Stomach (tissue), 9 donors: ENCODE results near the gene GPX5. TPM values are rescaled to one million over a fixed set of nuclear protein-coding genes. Genes with fewer than 3 reads are reported as not detected.

Source experiments
- DNase-seq, 2 donors: peaks; one replicate each; pipeline versions ENCODE4 v3.0.0 to v3.0.0-alpha.2; 2013 to 2019
- H3K27ac ChIP-seq, 5 donors: fragments of 200-600 bp in 4 of 5; sonication (generic) in 4 of 5; one replicate each; pipeline ENCODE4 v1.5.1; 2013 to 2019; ENCODE audit warnings: mild to moderate bottlenecking in 1 of 5, moderate library complexity in 1 of 5
- H3K27me3 ChIP-seq, 3 donors: fragments of 200-600 bp; sonication (generic); one replicate each; pipeline ENCODE4 v1.5.1; 2017 to 2019; ENCODE audit warnings: mixed run types in 1 of 3
- H3K36me3 ChIP-seq, 4 donors: fragments of 200-600 bp; sonication (generic); 1 replicate in 3 of 4; 2 replicates in 1 of 4; pipeline ENCODE4 v1.5.1; 2016 to 2019
- H3K4me1 ChIP-seq, 4 donors: fragments of 200-600 bp; sonication (generic); one replicate each; pipeline ENCODE4 v1.5.1; 2016 to 2019
- H3K4me3 ChIP-seq, 4 donors: fragments of 200-600 bp; sonication (generic) in 3 of 4; one replicate each; pipeline ENCODE4 v1.5.1; 2016 to 2019; ENCODE audit warnings: mild to moderate bottlenecking in 1 of 4
- H3K9me3 ChIP-seq, 4 donors: fragments of 200-600 bp; sonication (generic); one replicate each; pipeline ENCODE4 v1.5.1; 2016 to 2019
- CTCF ChIP-seq, 7 experiments: fragments of 450-650 bp in 4 of 7; fragments of 200-600 bp in 3 of 7; sonication (generic) in 3 of 7; IDR thresholded peaks; one replicate each; pipeline ENCODE4 v1.5.1; 2016 to 2019; ENCODE audit warnings: antibody characterized with exemption in 7 of 7, control low read depth in 2 of 7, mild to moderate bottlenecking in 1 of 7
- EP300 ChIP-seq: sonication (generic); formaldehyde crosslinking; IDR thresholded peaks from one replicate; pipeline ENCODE4 v1.6.1; 2017; ENCODE audit warnings: antibody characterized with exemption
- POLR2A ChIP-seq, 4 donors: fragments of 450-650 bp; IDR thresholded peaks; one replicate each; pipeline ENCODE4 v1.6.1; 2016; ENCODE audit warnings: antibody characterized with exemption in 4 of 4, control low read depth in 2 of 4, mild to moderate bottlenecking in 1 of 4, moderate library complexity in 1 of 4
- POLR2AphosphoS5 ChIP-seq, 3 donors: sonication (generic); formaldehyde crosslinking; IDR thresholded peaks; one replicate each; pipeline ENCODE4 v1.6.1; 2016; ENCODE audit warnings: antibody characterized with exemption in 3 of 3
- WGBS, 5 donors: extraction: QIAGEN DNeasy Blood & Tissue Kit in 3 of 5; methylation state at CpG; one replicate each; pipeline versions ENCODE4 v1.1.5 to v1.1.7; 2013 to 2018; 5-methylcytosine and 5-hydroxymethylcytosine counted together
- intact Hi-C: fragments of 100-400 bp; cut with DNase I; formaldehyde crosslinking; loops from one replicate; pipeline ENCODE4 v1.15.1; 2023; ENCODE audit warnings: low total_unique reads
- polyA plus RNA-seq, 3 donors: library from polyadenylated mRNA; stranded (reverse); fragments of 200-250 nt; gene quantifications; one replicate each; pipeline ENCODE4 v1.2.3, GENCODE V29; 2013
- total RNA-seq, 5 donors: library from RNA; depleted of rRNA; stranded (reverse); fragments of >200 nt; gene quantifications; one replicate each; pipeline versions ENCODE4 v1.1.0 to v1.2.3, GENCODE V29; 2014 to 2016
- donor health status: healthy with polysubstance abuse.
- donor health status: Bipolar disorder and iron deficiency.
- donor health status: healthy.

Gene GPX5
- total and polyA plus RNA-seq, 8 donors, result not detected

GRCh38 chr6:28567506-28567905, 41.8 kb downstream of the GPX5 start:
- intact Hi-C loops, result no loop called here
- no peaks in the 10 kb centered on the region for H3K9me3 ChIP-seq

GRCh38 chr6:28568515-28569108, 42.9 kb downstream of the GPX5 start:
- intact Hi-C loops, result no loop called here
- no peaks in the 10 kb centered on the region for H3K9me3 ChIP-seq

More at GRCh38 chr6:28567506-28567905, 41.8 kb downstream of the GPX5 start:
- no peak overlapping the region for H3K4me3 ChIP-seq
- no peak for DNase-seq
- no peaks in the 10 kb centered on the region for H3K4me1 ChIP-seq
- no peaks in the 10 kb centered on the region for H3K36me3 ChIP-seq
- TF ChIP-seq CTCF (IDR thresholded peaks at IDR 0.05) (no peak), EP300 (no peak), POLR2AphosphoS5 (IDR thresholded peaks at IDR 0.05) (no peak), POLR2A (IDR thresholded peaks at IDR 0.05) (no peak)
- no peak overlapping the region for H3K27ac ChIP-seq
- peaks cover 0 to 37% (median 0%) of the 10 kb centered on the region in 3 donors for H3K27me3 ChIP-seq

GRCh38 chr6:28569748-28570147, 44.1 kb downstream of the GPX5 start:
- TF ChIP-seq POLR2AphosphoS5 (IDR thresholded peaks at IDR 0.05), result no peak
- TF ChIP-seq CTCF (IDR thresholded peaks at IDR 0.05), result no peak
- TF ChIP-seq POLR2A (IDR thresholded peaks at IDR 0.05), result no peak
- no peak for TF ChIP-seq EP300
- H3K4me3 ChIP-seq, result no peak overlapping the region
- H3K36me3 ChIP-seq, result no peaks in the 10 kb centered on the region
- H3K27ac ChIP-seq, result no peak overlapping the region
- DNase-seq, result no peak
- intact Hi-C loops, result no loop called here
- H3K9me3 ChIP-seq, result no peaks in the 10 kb centered on the region
- H3K4me1 ChIP-seq, result no peaks in the 10 kb centered on the region
- H3K27me3 ChIP-seq, result peaks cover 0 to 35% (median 0%) of the 10 kb centered on the region in 3 donors
- WGBS, 5 donors, result 43 to 63% (median 57%) methylated on average over 2 of the region's 2 CpGs

More at GRCh38 chr6:28568515-28569108, 42.9 kb downstream of the GPX5 start:
- 93 to 100% (median 96%) methylated on average over 4 of the region's 4 CpGs for WGBS, 5 donors
- DNase-seq, result no peak
- H3K36me3 ChIP-seq, result no peaks in the 10 kb centered on the region
- no peaks in the 10 kb centered on the region for H3K4me1 ChIP-seq
- TF ChIP-seq POLR2A (IDR thresholded peaks at IDR 0.05), result no peak
- no peak for TF ChIP-seq CTCF (IDR thresholded peaks at IDR 0.05)
- TF ChIP-seq EP300, result no peak
- TF ChIP-seq POLR2AphosphoS5 (IDR thresholded peaks at IDR 0.05), result no peak
- H3K27ac ChIP-seq, result no peak overlapping the region
- H3K4me3 ChIP-seq, result no peak overlapping the region
- peaks cover 0 to 37% (median 0%) of the 10 kb centered on the region in 3 donors for H3K27me3 ChIP-seq

GRCh38 chr6:28580475-28580874, 54.8 kb downstream of the GPX5 start:
- intact Hi-C loops, result no loop called here
- peak in 1 of 2 donors; percentile 20 for DNase-seq
- Histone ChIP-seq H3K4me1 (no peaks in the 10 kb centered on the region), H3K4me3 (no peak overlapping the region), H3K36me3 (no peaks in the 10 kb centered on the region), H3K27ac (no peak overlapping the region), H3K27me3 (peaks cover 0 to 11% (median 0%) of the 10 kb centered on the region in 3 donors), H3K9me3 (no peaks in the 10 kb centered on the region)
- TF ChIP-seq EP300 (no peak), CTCF (IDR thresholded peaks at IDR 0.05) (no peak), POLR2A (IDR thresholded peaks at IDR 0.05) (no peak), POLR2AphosphoS5 (IDR thresholded peaks at IDR 0.05) (no peak)
